Measurements from ENCODE around the gene HSPA12A.

HSPA12A gene

DNA sequence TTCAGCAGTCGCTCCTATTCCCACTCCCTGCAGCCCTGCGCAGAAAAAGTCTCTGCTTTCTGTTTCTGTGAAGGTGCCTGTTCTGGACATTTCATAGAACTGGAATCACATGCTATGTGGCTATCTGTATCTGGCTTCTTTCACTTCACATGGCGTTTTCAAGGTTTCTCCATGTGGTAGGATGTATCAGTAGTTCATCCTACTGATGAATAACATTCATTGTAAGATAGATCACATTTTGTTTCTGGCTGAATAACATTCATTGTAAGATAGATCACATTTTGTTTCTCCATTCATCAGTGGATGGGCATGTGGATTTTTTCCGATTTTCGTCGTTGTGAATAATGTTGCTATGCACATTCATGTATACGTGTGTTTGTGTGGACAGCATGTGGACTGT is 44.5 kb downstream of the HSPA12A start:
- Mint-ChIP-seq H3K27ac (no peak overlapping the region), H3K4me3 (no peak overlapping the region), H3K36me3 (ENCODE audit: insufficient read depth) (peaks cover 6% of the 10 kb centered on the region), H3K9me3 (no peaks in the 10 kb centered on the region), H3K27me3 (peaks cover 15 to 62% of the 10 kb centered on the region in 2 donors), H3K4me1 (ENCODE audit: low read depth in 2 of 2) (no peaks in the 10 kb centered on the region)
- ATAC-seq (replicated peaks) (no peak), DNase-seq (no peak)

DNA sequence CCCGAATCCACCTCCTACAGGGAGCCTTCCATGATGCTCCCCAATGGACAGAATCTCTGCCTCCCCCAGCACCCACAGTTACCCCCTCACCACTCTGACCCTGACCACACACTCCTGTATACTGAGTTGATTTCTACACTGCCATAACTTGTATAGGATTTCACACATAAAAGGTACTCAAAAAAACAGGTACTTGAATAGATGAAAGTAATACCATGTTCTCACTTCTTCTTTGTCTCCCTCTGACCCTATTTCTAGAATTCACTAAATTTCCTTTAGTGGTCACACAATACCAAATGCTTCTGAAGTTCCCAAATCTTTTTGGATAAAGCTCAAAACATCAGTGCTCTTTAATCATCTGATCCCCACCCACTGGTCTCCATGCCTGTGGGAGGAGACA is 45.4 kb downstream of the HSPA12A start:
- H3K27me3 Mint-ChIP-seq: peaks cover 13 to 53% of the 10 kb centered on the region in 2 donors
- H3K4me1 Mint-ChIP-seq (ENCODE audit: low read depth in 2 of 2): no peaks in the 10 kb centered on the region
- no peaks in the 10 kb centered on the region for H3K9me3 Mint-ChIP-seq
- H3K27ac Mint-ChIP-seq: no peak overlapping the region
- H3K36me3 Mint-ChIP-seq (ENCODE audit: insufficient read depth): peaks cover 6% of the 10 kb centered on the region
- no peak overlapping the region for H3K4me3 Mint-ChIP-seq
- ATAC-seq (replicated peaks): no peak
- DNase-seq: no peak

DNA sequence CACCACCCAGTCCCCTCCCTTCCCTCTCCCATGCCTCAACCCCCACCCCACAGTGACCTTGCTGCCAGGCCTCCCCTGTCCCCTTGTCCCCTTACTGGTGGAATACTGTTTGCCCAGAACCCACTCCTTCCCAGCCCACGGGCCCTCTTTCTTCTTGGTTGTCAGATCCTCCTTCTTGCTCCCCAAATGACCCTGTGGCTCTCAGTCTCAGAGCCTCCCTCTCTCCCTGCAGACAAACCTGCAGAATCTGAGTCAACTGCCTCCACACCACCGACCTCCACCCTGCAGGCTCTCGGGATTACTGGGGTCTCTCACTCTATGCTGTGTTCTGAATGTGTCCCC is 47.5 kb downstream of the HSPA12A start:
- Mint-ChIP-seq H3K27me3 (peaks cover 10 to 44% of the 10 kb centered on the region in 2 donors), H3K27ac (no peak overlapping the region), H3K36me3 (ENCODE audit: insufficient read depth) (peaks cover 6% of the 10 kb centered on the region), H3K9me3 (no peaks in the 10 kb centered on the region), H3K4me3 (no peak overlapping the region), H3K4me1 (ENCODE audit: low read depth in 2 of 2) (no peaks in the 10 kb centered on the region)
- DNase-seq (no peak), ATAC-seq (replicated peaks) (no peak)

DNA sequence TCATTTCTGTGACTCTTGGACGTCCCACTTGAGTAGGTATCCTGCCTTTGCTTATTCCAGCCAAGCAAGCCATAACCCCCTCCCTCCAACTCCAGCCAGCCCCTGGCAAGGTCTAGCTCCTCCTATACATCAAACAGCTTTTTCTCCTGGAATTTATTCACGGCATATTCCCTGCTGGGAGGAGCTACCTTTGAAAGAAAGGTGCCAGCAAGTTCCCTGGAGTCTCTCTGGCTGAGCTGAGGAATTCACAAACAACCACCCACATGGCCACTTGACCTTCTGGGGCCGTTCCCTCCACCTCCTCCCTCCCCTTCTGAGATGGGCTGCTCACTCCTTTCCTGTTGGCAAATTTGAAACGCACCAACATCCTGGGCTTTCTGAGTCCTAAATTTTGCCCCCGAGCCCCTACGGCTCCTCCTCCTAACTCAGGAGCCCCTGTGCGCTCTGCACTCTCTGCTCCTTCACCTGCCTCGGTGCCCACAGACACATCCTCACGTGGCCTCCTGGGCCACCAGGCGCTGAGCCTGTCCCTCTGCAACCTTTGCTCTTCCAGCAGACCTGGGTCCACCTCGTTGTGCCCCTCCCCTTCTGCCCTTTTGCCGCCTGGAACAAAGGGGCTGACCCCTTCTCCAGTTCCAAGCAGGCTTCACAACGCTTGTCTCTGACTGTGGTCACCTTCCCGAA is 48.0 kb downstream of the HSPA12A start:
- peaks cover 10 to 43% of the 10 kb centered on the region in 2 donors for H3K27me3 Mint-ChIP-seq
- DNase-seq (no peak), ATAC-seq (replicated peaks) (no peak)
- H3K36me3 Mint-ChIP-seq (ENCODE audit: insufficient read depth): peaks cover 6% of the 10 kb centered on the region
- H3K4me3 Mint-ChIP-seq: no peak overlapping the region
- no peaks in the 10 kb centered on the region for H3K9me3 Mint-ChIP-seq
- no peak overlapping the region for H3K27ac Mint-ChIP-seq
- no peaks in the 10 kb centered on the region for H3K4me1 Mint-ChIP-seq (ENCODE audit: low read depth in 2 of 2)

DNA sequence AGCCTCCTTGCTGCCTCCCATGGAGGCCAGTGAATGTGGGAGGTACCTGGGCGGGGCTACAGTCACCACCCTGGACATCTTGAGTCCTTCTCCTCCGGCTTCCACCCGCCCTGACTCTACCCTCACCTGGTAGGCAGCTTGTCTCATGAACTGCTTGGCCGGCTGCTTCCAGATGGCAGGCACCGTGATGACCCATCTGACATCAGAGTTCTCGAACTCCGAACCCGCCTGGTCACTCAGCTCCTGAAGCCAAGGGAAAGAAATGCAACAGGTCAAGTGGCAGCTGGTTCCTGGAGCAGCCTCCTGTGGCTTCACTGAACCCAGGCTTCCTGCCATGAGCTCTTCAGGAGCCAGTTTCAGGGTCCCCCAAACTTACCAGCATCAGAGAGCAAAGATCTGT is 50.1 kb downstream of the HSPA12A start:
- no peak for ATAC-seq (replicated peaks)
- DNase-seq: no peak
- H3K9me3 Mint-ChIP-seq: no peaks in the 10 kb centered on the region
- peaks cover 0 to 21% of the 10 kb centered on the region in 2 donors for H3K27me3 Mint-ChIP-seq
- H3K4me1 Mint-ChIP-seq (ENCODE audit: low read depth in 2 of 2): no peaks in the 10 kb centered on the region
- H3K27ac Mint-ChIP-seq: no peak overlapping the region
- no peak overlapping the region for H3K4me3 Mint-ChIP-seq
- H3K36me3 Mint-ChIP-seq (ENCODE audit: insufficient read depth): peaks cover 3% of the 10 kb centered on the region

DNA sequence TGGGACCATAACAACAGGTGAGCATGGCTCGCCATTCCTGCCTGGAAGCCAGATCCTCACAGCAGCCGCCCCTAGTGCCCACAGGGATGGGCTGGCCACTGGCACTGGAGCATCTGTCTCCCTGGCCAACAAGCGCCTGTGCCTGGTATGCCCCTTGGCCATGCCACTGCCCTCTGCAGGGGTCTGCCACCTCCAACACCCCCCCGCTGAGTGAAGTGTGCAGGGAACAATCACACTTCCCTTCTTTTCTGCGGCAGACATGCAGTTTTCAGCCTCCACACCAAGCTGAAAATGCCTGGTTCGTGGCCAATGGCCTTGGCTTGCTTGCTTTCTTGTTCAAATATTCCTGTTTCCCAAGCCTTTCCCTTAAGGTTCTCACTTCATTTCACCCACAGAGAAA is 50.7 kb downstream of the HSPA12A start:
- no peaks in the 10 kb centered on the region for H3K4me1 Mint-ChIP-seq (ENCODE audit: low read depth in 2 of 2)
- no peak overlapping the region for H3K4me3 Mint-ChIP-seq
- peaks cover 3% of the 10 kb centered on the region for H3K36me3 Mint-ChIP-seq (ENCODE audit: insufficient read depth)
- no peak for DNase-seq
- no peak for ATAC-seq (replicated peaks)
- peaks cover 0 to 15% of the 10 kb centered on the region in 2 donors for H3K27me3 Mint-ChIP-seq
- H3K27ac Mint-ChIP-seq: no peak overlapping the region
- H3K9me3 Mint-ChIP-seq: no peaks in the 10 kb centered on the region

DNA sequence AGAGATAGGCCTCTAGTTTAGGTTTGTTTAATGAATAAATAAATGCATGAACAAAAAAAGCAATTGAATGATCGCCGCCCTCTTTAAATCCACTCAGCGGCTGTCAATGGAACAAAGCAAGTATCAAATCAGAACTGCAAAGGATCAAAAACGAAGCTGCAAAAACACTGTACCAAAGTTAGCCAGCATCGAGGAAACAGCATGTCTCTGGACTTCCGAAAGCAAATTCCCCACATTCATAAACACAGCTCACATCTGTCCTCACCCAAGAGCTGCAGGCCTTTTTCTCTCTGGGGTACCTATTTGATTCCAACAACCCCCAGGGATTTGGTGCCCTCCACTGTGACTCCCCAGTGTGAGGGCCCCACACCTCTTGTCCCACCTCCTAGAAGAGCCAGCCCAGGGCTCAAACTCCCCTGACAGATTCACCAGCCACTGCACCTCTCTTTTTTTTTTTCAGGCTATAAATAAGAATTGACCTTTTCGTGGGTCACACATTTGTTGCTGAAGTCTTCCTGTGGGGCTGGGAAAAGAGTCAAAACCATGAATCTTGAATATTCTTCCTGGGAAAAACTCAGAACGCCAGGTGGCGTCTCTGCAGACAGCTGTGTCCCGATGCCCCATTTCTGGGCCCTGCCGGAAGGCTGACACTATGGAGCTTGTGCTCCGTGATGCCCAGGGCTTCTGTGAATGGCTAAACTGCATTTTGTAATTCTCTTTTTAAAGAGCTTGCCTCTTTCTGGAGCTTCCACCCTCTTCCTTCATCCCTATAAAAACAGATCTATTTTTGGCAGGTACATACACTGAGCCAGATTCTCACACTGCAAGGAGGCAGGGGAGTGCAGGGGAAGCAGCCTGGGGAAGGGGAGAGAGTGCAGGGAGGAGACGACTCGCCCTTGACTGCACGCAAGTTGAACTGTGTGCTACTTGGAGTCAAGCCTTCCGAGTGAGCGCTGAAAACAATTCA is 51.7 kb downstream of the HSPA12A start:
- Mint-ChIP-seq H3K36me3 (ENCODE audit: insufficient read depth) (peaks cover 3% of the 10 kb centered on the region), H3K27ac (no peak overlapping the region), H3K4me1 (ENCODE audit: low read depth in 2 of 2) (no peaks in the 10 kb centered on the region), H3K4me3 (no peak overlapping the region), H3K9me3 (no peaks in the 10 kb centered on the region), H3K27me3 (peaks cover 0 to 12% of the 10 kb centered on the region in 2 donors)
- no peak for ATAC-seq (replicated peaks)
- no peak for DNase-seq

DNA sequence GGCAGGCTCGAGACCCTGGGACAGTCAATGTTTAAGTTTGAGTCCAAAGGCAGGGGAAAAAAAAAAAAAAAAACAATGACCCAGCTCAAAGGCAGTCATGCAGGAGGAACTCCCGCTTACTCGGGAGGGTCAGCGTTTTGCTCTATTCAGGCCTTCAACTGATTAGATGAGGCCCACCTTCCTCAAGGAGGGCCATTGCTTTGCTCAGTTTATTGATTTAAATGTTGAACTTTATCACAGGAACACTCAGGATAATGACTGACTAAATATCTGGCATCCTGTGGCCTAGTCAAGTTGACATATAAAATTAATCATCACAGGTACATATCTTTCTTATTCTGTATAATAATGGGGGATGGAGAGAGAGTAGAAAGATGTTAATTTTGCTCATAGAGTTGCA is 52.6 kb downstream of the HSPA12A start:
- peaks cover 0 to 5% of the 10 kb centered on the region in 2 donors for H3K27me3 Mint-ChIP-seq
- ATAC-seq (replicated peaks) (no peak), DNase-seq (no peak)
- no peaks in the 10 kb centered on the region for H3K4me1 Mint-ChIP-seq (ENCODE audit: low read depth in 2 of 2)
- no peak overlapping the region for H3K4me3 Mint-ChIP-seq
- H3K36me3 Mint-ChIP-seq (ENCODE audit: insufficient read depth): peaks cover 3% of the 10 kb centered on the region
- H3K9me3 Mint-ChIP-seq: no peaks in the 10 kb centered on the region
- no peak overlapping the region for H3K27ac Mint-ChIP-seq

DNA sequence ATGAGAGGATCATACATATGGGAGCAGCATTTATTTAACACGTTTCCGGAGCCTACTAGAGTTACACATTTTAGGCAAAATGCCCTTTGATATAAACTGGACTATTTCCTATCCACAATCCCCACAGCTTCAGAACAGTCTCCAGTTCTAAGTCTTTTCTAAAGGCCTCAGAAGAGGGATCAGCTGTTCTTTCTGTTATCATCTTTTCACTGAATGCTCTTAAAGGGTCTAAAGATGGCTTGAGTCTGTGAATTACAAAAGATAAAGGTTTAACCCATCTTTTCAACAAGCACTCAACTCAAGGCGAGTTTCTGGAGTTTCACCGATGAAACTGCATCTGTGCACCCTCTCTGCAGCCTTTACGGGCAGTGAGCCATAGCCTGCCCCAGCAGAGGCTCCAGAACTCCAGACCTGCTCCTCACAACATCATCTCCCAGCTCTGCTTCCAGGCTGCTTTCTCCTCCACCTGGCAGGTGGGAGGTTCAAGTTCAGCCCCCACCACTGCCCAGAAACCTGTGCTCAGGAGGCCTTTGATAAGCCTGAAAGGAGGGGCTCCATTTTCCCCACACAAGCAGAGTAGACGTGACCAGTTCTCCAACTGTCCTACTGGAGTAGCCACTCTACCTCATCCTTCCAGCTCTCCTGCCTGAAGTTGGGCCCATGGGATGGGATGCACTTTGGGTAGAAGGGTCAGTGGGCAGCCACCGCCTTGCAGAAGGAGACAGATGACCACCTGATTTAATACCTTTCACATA is 53.4 kb downstream of the HSPA12A start:
- no peaks in the 10 kb centered on the region for H3K27me3 Mint-ChIP-seq

DNA sequence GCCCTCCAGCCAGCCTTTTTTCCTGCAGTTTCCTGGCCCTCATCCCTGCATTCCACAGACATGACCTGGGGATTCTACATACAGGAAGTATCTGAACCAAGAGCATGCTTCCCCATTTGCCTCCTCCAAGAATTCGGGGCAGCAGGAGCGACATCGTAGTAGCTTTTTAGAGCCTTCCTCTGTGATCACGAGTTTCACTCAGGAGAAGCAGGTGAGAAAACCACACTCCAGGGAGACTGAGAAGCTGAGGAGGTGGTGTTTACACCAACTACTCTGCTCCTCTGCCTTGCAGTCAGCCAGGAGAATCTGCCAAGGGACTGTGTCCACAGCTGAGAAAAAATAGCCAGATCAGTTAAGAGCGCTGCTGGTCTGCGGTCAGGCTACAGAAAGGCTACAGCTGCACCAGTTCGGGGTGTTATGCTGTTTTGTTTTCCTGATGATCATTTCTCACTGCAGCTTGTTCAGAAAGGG is 54.1 kb downstream of the HSPA12A start:
- no peaks in the 10 kb centered on the region for H3K9me3 Mint-ChIP-seq
- peaks cover under 1% of the 10 kb centered on the region for H3K36me3 Mint-ChIP-seq (ENCODE audit: insufficient read depth)
- no peak for DNase-seq
- H3K4me3 Mint-ChIP-seq: no peak overlapping the region
- no peaks in the 10 kb centered on the region for H3K4me1 Mint-ChIP-seq (ENCODE audit: low read depth in 2 of 2)
- H3K27ac Mint-ChIP-seq: no peak overlapping the region
- ATAC-seq (replicated peaks): no peak
- H3K27me3 Mint-ChIP-seq: no peaks in the 10 kb centered on the region

More for the DNA sequence above, 53.4 kb downstream of the HSPA12A start:
- no peak for ATAC-seq (replicated peaks)
- H3K27ac Mint-ChIP-seq: no peak overlapping the region
- H3K4me1 Mint-ChIP-seq (ENCODE audit: low read depth in 2 of 2): no peaks in the 10 kb centered on the region
- no peaks in the 10 kb centered on the region for H3K9me3 Mint-ChIP-seq
- peaks cover 3% of the 10 kb centered on the region for H3K36me3 Mint-ChIP-seq (ENCODE audit: insufficient read depth)
- no peak overlapping the region for H3K4me3 Mint-ChIP-seq
- DNase-seq: no peak

DNA sequence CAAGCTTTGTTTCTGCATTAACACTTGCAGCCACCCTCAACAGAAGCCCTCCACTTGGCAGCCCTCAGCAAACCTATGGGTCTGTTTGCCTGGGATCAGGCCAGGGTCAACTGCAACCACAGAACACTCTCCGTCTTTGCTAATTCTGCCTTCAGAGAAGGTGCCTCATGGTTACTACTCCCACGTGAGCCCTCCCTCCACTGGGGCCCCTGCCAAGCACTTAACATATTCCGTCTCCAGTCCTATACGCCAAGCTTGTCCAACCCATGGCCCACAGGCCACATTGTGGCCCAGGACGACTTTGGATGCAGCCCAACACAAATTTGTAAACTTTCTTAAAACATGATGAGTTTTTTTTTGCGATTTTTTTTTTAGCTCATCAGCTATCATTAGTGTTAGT is 54.7 kb downstream of the HSPA12A start:
- Mint-ChIP-seq H3K27ac (no peak overlapping the region), H3K4me1 (ENCODE audit: low read depth in 2 of 2) (no peaks in the 10 kb centered on the region), H3K36me3 (ENCODE audit: insufficient read depth) (no peaks in the 10 kb centered on the region), H3K27me3 (no peaks in the 10 kb centered on the region), H3K4me3 (no peak overlapping the region), H3K9me3 (no peaks in the 10 kb centered on the region)
- no peak for ATAC-seq (replicated peaks)
- no peak for DNase-seq

DNA sequence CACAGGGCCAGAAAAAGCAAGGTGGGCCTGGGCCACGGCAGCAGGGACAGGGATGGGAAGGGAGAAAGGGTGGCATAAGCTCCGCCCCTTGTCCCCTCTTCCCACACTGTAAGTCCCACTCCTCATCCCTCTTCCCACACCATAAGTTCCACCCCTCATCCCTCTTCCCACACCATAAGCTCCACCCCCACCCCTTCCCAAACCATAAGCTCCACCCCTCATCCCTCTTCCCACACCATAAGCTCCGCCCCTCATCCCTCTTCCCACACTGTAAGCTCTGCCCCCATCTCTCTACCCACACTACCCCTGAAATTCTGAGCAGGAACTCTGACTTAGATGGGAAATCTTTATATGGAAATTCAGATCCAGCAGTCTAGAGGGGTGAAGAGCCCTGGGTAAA is 55.7 kb downstream of the HSPA12A start:
- no peak for ATAC-seq (replicated peaks)
- no peaks in the 10 kb centered on the region for H3K27me3 Mint-ChIP-seq
- no peaks in the 10 kb centered on the region for H3K9me3 Mint-ChIP-seq
- no peak overlapping the region for H3K27ac Mint-ChIP-seq
- no peak for DNase-seq
- no peaks in the 10 kb centered on the region for H3K36me3 Mint-ChIP-seq (ENCODE audit: insufficient read depth)
- peaks cover 0 to 2% of the 10 kb centered on the region in 2 donors for H3K4me1 Mint-ChIP-seq (ENCODE audit: low read depth in 2 of 2)
- H3K4me3 Mint-ChIP-seq: no peak overlapping the region

DNA sequence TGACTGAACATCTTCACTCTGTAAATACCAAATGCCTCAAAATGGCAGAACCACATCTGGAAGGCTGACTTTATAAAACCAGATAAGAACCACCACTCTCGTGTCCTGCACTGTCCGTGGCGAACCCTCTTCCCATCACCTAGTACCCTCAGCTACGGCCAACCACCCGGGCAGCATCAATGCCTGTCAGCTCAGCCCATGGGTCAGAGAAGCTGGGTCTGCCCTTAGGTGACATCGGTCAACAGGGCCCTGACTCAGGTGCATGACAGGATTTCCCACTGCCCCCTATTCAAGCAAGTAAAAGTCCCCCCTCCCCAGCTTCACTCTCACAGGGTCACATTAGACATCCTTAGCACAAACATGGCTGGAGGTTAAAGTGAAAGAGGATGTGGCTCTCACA is 56.6 kb downstream of the HSPA12A start:
- Mint-ChIP-seq H3K36me3 (ENCODE audit: insufficient read depth) (no peaks in the 10 kb centered on the region), H3K4me3 (no peak overlapping the region), H3K9me3 (no peaks in the 10 kb centered on the region), H3K4me1 (ENCODE audit: low read depth in 2 of 2) (peaks cover 0 to 2% of the 10 kb centered on the region in 2 donors), H3K27ac (no peak overlapping the region), H3K27me3 (no peaks in the 10 kb centered on the region)
- DNase-seq (no peak), ATAC-seq (replicated peaks) (no peak)

Measured in effector memory CD8-positive, alpha-beta T cell (primary cell).